ENCODE results near the gene GCLC.

DNA sequence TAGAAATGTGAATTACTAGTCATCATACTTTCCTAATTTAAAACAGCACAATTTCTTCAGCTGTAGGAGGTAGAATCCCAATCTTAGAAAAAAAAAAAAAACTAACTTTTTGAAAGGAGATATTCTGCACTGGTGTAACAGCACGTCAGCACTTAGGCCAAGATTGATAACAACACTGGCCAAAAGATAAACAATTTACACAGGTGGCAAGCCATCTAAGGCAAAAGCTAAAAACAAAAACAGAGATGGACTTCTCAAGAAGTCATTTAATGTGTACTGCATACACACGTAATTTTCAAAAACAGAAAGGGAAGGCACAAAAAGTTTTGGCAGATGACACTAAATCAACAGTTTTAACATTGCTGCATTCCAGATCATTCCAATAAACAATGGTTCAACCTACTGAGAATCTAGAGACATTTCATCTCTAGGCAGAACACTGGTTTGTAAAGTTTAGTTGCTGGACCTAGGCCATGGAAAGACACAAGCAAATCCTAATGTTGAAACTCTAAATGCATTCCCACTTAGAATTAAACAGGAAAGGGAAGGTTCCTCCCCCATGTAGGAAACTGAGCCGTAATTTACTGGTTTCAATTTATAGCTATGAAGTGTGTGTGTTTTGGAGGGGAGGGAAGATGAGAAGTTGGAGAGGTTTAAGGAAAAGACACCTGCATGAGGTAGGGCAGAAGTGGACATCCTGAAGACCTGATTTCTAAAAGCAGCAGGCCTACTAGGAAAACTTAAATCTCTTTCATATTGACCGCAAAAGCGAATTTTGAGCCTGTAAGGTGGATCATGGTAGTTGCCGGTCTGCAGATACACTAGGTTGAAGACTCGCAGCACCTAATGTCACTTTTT, 1.3 kb downstream of the GCLC start:
- TF ChIP-seq POLR2AphosphoS5 (IDR thresholded peaks at IDR 0.05; ENCODE audit: borderline replicate concordance, low read depth, low read length) (no peak), EZH2 (IDR thresholded peaks at IDR 0.05) (no peak)

All from SK-N-MC (cell line).